GM23338 (cell line): ENCODE data around the gene SPOUT1. TPM values are rescaled to one million over a fixed set of nuclear protein-coding genes. Genes with fewer than 3 reads are reported as not detected.
A peak's percentile ranks its signal among the peaks of the same experiment; 100 is the strongest.

Experiments used
- ATAC-seq: fragments of 200-7000 bp; cut with Tn5 transposase; 3 replicates; pipeline ENCODE4 v1.9.1; 2020
- DNase-seq: peaks from one replicate; pipeline ENCODE4 v3.0.0-alpha.2; 2015; ENCODE audit warnings: low spot score
- H2AFZ ChIP-seq: fragments of 200-600 bp; sonication (generic); 2 replicates; pipeline ENCODE4 v1.8.0; 2016; ENCODE audit warnings: antibody characterized with exemption, mild to moderate bottlenecking, moderate library complexity
- H3F3A ChIP-seq: fragments of 200-600 bp; sonication (generic); replicated peaks from 2 replicates; pipeline ENCODE4 v1.8.0; 2017; ENCODE audit warnings: antibody characterized with exemption, mixed run types, low read depth
- H3K27ac ChIP-seq: fragments of 200-600 bp; sonication (generic); 2 replicates; pipeline ENCODE4 v1.6.1; 2016; ENCODE audit warnings: low read depth
- H3K27me3 ChIP-seq: fragments of 200-600 bp; sonication (generic); 2 replicates; pipeline ENCODE4 v1.8.0; 2016; ENCODE audit warnings: mild to moderate bottlenecking, mixed run types, moderate library complexity; ENCODE audit not compliant: insufficient read depth
- H3K36me3 ChIP-seq: fragments of 200-600 bp; sonication (generic); 2 replicates; pipeline ENCODE4 v1.8.0; 2016; ENCODE audit warnings: mild to moderate bottlenecking; ENCODE audit not compliant: insufficient read depth
- H3K4me1 ChIP-seq: fragments of 200-600 bp; sonication (generic); 2 replicates; pipeline ENCODE4 v1.8.0; 2016; ENCODE audit warnings: mild to moderate bottlenecking, moderate library complexity; ENCODE audit not compliant: insufficient read depth
- H3K4me2 ChIP-seq: fragments of 200-600 bp; sonication (generic); 2 replicates; pipeline ENCODE4 v1.7.1; 2017; ENCODE audit warnings: mixed run types
- H3K4me3 ChIP-seq: fragments of 200-600 bp; sonication (generic); 2 replicates; pipeline ENCODE4 v1.6.1; 2016; ENCODE audit warnings: mixed run types
- H3K79me2 ChIP-seq: fragments of 200-600 bp; sonication (generic); replicated peaks from 2 replicates; pipeline ENCODE4 v1.8.0; 2017; ENCODE audit warnings: mild to moderate bottlenecking; ENCODE audit not compliant: insufficient read depth
- H3K9me2 ChIP-seq: fragments of 200-600 bp; sonication (generic); 2 replicates; pipeline ENCODE4 v1.8.0; 2017; ENCODE audit not compliant: insufficient read depth
- H4K20me1 ChIP-seq: fragments of 200-600 bp; sonication (generic); replicated peaks from 2 replicates; pipeline ENCODE4 v1.8.0; 2017; ENCODE audit warnings: mild to moderate bottlenecking; ENCODE audit not compliant: insufficient read depth
- H3K27ac Mint-ChIP-seq: 2 replicates; pipeline ENCODE4 v1.8.0; 2020; ENCODE audit warnings: inconsistent platforms, mild to moderate bottlenecking, moderate library complexity, mixed read lengths
- H3K27me3 Mint-ChIP-seq: 3 replicates; pipeline ENCODE4 v1.8.0; 2022; ENCODE audit warnings: low read depth, mild to moderate bottlenecking, moderate library complexity, mixed read lengths, inconsistent platforms; ENCODE audit not compliant: insufficient read depth, poor library complexity
- H3K36me3 Mint-ChIP-seq: 3 replicates; pipeline ENCODE4 v1.8.0; 2021; ENCODE audit warnings: low read depth, mild to moderate bottlenecking, inconsistent platforms, moderate library complexity, mixed read lengths
- H3K4me1 Mint-ChIP-seq: 3 replicates; pipeline ENCODE4 v1.8.0; 2020; ENCODE audit warnings: mild to moderate bottlenecking, inconsistent platforms, mixed read lengths
- H3K4me3 Mint-ChIP-seq: 3 replicates; pipeline ENCODE4 v1.8.0; 2021; ENCODE audit warnings: moderate library complexity, mild to moderate bottlenecking, inconsistent platforms, mixed read lengths
- H3K9me3 Mint-ChIP-seq: 3 replicates; pipeline ENCODE4 v1.8.0; 2020; ENCODE audit warnings: moderate library complexity, mild to moderate bottlenecking, inconsistent platforms, mixed read lengths
- CREB1 ChIP-seq: fragments of 250-450 bp; sonication (Bioruptor Pico); IDR thresholded peaks from 2 replicates; pipeline ENCODE4 v1.5.0; 2020; ENCODE audit warnings: low read depth, mild to moderate bottlenecking, moderate library complexity
- POLR2AphosphoS5 ChIP-seq: IDR thresholded peaks from 2 replicates; pipeline ENCODE4 v1.6.1; 2016; ENCODE audit warnings: antibody characterized with exemption, low read depth
- ZNF114 ChIP-seq: fragments of 250-450 bp; sonication (Bioruptor Pico); IDR thresholded peaks from 2 replicates; pipeline ENCODE4 v1.5.0; 2020; ENCODE audit warnings: mild to moderate bottlenecking, moderate library complexity
- polyA plus RNA-seq: library from polyadenylated mRNA; unstranded; fragments of >200 nt; fragmentation: Nextera tagmentation; extraction: Ambion mirVana; gene quantifications from 2 replicates; pipeline ENCODE4 v1.2.1, GENCODE V29; 2016
- total RNA-seq: library from RNA; depleted of rRNA; stranded (reverse); fragments of >200 nt; shearing (Covaris generic); gene quantifications from 2 replicates; pipeline ENCODE4 v1.2.3, GENCODE V29; 2014
- TF ChIP-seq, protein P1 (sequence below), 2 experiments: fragments of 200-600 bp in 1 of 2; sonication (generic) in 1 of 2; conservative IDR thresholded peaks; 2 replicates each; pipeline versions ENCODE4 v1.5.1 to v1.6.1; 2016 to 2017; ENCODE audit warnings: antibody characterized with exemption in 2 of 2, low read depth in 2 of 2, mild to moderate bottlenecking in 2 of 2, moderate library complexity in 1 of 2
- TF ChIP-seq, protein P2 (sequence below): fragments of 250-450 bp; sonication (Bioruptor Pico); IDR thresholded peaks from 2 replicates; pipeline ENCODE4 v1.5.0; 2020; ENCODE audit warnings: mild to moderate bottlenecking, moderate library complexity
- TF ChIP-seq, protein P3 (sequence below): IDR thresholded peaks from one replicate; pipeline ENCODE4 v1.6.1; 2018; ENCODE audit warnings: antibody characterized with exemption; ENCODE audit not compliant: unreplicated experiment

The SPOUT1 gene
- total and polyA plus RNA-seq, 2 experiments from 2014 or later = 28.5 to 50.9 TPM

DNA sequence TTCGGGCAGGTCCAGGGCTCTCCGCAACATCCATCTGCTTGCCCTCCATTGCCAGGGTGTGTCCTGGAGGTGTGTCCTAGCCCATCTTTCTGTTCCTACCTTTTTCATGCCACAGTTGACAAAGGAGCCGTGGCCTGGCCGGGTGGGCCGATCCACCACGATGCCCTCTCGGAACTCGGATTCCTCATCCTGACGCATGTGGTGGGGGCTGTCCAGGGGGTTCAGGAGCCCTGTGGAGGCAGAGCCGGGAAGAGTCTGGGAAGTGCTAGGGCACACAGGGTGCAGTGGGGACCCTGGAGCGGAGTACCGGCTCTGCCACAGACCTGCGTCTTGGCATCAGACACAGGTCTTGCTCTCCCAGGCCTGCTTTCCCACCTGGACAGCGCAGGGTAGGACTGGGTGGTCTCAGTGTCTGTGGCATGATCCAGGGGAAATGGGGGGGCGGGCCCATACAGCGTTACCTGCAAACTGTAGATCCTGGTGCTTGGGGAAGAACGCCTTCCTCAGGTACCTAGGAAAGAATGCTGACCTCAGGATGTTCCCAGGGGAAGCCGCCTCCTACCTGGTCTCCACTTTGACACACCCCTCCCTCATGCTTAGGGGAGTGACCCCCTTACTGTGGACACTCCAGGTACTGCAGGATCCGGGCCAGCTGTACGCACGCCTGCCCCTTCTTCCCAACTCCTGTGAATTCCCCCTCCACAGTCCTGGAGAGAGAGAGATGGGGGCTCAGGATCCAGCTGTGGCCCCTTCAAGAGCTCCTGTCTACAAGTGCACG is 3.5 kb downstream of the SPOUT1 start:
- Histone ChIP-seq H3K27ac (no peak overlapping the region), H3K4me3 (no peak overlapping the region), H3K4me2 (no peak overlapping the region), H3K79me2 (peaks cover 8% of the 10 kb centered on the region), H3K9me2 (no peaks in the 10 kb centered on the region), H2AFZ (no peak overlapping the region), H3K27me3 (no peaks in the 10 kb centered on the region), H3K36me3 (peaks cover 14% of the 10 kb centered on the region), H3K4me1 (no peaks in the 10 kb centered on the region), H4K20me1 (peaks cover 11% of the 10 kb centered on the region), H3F3A (0 out of 2 replicates have a peak, but pooled peaks cover 8% of the 10 kb centered on the region)
- no peak overlapping the region for H3K27ac Mint-ChIP-seq
- peaks cover 7% of the 10 kb centered on the region for H3K4me1 Mint-ChIP-seq
- no peaks in the 10 kb centered on the region; the same call in 2 of the 3 replicates for H3K9me3 Mint-ChIP-seq
- H3K4me3 Mint-ChIP-seq = no peak overlapping the region
- H3K27me3 Mint-ChIP-seq = peaks cover 14% of the 10 kb centered on the region
- DNase-seq (peak; percentile 52), ATAC-seq (peak; percentile 10)
- H3K36me3 Mint-ChIP-seq = peaks cover 70% of the 10 kb centered on the region
- TF ChIP-seq ZNF114 (no peak), POLR2AphosphoS5 (no peak), CREB1 (CRISPR knock-in tag) (no peak)
- TF ChIP-seq, protein P1, sequence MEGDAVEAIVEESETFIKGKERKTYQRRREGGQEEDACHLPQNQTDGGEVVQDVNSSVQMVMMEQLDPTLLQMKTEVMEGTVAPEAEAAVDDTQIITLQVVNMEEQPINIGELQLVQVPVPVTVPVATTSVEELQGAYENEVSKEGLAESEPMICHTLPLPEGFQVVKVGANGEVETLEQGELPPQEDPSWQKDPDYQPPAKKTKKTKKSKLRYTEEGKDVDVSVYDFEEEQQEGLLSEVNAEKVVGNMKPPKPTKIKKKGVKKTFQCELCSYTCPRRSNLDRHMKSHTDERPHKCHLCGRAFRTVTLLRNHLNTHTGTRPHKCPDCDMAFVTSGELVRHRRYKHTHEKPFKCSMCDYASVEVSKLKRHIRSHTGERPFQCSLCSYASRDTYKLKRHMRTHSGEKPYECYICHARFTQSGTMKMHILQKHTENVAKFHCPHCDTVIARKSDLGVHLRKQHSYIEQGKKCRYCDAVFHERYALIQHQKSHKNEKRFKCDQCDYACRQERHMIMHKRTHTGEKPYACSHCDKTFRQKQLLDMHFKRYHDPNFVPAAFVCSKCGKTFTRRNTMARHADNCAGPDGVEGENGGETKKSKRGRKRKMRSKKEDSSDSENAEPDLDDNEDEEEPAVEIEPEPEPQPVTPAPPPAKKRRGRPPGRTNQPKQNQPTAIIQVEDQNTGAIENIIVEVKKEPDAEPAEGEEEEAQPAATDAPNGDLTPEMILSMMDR (conservative IDR thresholded peaks at IDR 0.05; ENCODE audit: low read depth in 2 of 2) = 0 out of 4 replicates have a peak, but pooled peaks of 1 of the 2 experiments have one; percentile 11
- TF ChIP-seq, protein P2, sequence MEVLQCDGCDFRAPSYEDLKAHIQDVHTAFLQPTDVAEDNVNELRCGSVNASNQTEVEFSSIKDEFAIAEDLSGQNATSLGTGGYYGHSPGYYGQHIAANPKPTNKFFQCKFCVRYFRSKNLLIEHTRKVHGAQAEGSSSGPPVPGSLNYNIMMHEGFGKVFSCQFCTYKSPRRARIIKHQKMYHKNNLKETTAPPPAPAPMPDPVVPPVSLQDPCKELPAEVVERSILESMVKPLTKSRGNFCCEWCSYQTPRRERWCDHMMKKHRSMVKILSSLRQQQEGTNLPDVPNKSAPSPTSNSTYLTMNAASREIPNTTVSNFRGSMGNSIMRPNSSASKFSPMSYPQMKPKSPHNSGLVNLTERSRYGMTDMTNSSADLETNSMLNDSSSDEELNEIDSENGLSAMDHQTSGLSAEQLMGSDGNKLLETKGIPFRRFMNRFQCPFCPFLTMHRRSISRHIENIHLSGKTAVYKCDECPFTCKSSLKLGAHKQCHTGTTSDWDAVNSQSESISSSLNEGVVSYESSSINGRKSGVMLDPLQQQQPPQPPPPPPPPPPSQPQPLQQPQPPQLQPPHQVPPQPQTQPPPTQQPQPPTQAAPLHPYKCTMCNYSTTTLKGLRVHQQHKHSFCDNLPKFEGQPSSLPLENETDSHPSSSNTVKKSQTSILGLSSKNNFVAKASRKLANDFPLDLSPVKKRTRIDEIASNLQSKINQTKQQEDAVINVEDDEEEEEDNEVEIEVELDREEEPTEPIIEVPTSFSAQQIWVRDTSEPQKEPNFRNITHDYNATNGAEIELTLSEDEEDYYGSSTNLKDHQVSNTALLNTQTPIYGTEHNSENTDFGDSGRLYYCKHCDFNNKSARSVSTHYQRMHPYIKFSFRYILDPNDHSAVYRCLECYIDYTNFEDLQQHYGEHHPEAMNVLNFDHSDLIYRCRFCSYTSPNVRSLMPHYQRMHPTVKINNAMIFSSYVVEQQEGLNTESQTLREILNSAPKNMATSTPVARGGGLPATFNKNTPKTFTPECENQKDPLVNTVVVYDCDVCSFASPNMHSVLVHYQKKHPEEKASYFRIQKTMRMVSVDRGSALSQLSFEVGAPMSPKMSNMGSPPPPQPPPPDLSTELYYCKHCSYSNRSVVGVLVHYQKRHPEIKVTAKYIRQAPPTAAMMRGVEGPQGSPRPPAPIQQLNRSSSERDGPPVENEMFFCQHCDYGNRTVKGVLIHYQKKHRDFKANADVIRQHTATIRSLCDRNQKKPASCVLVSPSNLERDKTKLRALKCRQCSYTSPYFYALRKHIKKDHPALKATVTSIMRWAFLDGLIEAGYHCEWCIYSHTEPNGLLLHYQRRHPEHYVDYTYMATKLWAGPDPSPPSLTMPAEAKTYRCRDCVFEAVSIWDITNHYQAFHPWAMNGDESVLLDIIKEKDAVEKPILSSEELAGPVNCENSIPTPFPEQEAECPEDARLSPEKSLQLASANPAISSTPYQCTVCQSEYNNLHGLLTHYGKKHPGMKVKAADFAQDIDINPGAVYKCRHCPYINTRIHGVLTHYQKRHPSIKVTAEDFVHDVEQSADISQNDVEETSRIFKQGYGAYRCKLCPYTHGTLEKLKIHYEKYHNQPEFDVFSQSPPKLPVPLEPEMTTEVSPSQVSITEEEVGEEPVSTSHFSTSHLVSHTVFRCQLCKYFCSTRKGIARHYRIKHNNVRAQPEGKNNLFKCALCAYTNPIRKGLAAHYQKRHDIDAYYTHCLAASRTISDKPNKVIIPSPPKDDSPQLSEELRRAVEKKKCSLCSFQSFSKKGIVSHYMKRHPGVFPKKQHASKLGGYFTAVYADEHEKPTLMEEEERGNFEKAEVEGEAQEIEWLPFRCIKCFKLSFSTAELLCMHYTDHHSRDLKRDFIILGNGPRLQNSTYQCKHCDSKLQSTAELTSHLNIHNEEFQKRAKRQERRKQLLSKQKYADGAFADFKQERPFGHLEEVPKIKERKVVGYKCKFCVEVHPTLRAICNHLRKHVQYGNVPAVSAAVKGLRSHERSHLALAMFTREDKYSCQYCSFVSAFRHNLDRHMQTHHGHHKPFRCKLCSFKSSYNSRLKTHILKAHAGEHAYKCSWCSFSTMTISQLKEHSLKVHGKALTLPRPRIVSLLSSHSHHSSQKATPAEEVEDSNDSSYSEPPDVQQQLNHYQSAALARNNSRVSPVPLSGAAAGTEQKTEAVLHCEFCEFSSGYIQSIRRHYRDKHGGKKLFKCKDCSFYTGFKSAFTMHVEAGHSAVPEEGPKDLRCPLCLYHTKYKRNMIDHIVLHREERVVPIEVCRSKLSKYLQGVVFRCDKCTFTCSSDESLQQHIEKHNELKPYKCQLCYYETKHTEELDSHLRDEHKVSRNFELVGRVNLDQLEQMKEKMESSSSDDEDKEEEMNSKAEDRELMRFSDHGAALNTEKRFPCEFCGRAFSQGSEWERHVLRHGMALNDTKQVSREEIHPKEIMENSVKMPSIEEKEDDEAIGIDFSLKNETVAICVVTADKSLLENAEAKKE (CRISPR knock-in tag) = no peak
- TF ChIP-seq, protein P3, sequence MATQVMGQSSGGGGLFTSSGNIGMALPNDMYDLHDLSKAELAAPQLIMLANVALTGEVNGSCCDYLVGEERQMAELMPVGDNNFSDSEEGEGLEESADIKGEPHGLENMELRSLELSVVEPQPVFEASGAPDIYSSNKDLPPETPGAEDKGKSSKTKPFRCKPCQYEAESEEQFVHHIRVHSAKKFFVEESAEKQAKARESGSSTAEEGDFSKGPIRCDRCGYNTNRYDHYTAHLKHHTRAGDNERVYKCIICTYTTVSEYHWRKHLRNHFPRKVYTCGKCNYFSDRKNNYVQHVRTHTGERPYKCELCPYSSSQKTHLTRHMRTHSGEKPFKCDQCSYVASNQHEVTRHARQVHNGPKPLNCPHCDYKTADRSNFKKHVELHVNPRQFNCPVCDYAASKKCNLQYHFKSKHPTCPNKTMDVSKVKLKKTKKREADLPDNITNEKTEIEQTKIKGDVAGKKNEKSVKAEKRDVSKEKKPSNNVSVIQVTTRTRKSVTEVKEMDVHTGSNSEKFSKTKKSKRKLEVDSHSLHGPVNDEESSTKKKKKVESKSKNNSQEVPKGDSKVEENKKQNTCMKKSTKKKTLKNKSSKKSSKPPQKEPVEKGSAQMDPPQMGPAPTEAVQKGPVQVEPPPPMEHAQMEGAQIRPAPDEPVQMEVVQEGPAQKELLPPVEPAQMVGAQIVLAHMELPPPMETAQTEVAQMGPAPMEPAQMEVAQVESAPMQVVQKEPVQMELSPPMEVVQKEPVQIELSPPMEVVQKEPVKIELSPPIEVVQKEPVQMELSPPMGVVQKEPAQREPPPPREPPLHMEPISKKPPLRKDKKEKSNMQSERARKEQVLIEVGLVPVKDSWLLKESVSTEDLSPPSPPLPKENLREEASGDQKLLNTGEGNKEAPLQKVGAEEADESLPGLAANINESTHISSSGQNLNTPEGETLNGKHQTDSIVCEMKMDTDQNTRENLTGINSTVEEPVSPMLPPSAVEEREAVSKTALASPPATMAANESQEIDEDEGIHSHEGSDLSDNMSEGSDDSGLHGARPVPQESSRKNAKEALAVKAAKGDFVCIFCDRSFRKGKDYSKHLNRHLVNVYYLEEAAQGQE = no peak
